NCI-H524 treated with DMSO at 0.1 percent for 48 hours (cell line): ENCODE results near the gene ZFHX3.

ENCODE experiments used
- DNase-seq: peaks from one replicate; lab custom pipeline; 2025; lab: John Stamatoyannopoulos, UW

Gene ZFHX3

DNA sequence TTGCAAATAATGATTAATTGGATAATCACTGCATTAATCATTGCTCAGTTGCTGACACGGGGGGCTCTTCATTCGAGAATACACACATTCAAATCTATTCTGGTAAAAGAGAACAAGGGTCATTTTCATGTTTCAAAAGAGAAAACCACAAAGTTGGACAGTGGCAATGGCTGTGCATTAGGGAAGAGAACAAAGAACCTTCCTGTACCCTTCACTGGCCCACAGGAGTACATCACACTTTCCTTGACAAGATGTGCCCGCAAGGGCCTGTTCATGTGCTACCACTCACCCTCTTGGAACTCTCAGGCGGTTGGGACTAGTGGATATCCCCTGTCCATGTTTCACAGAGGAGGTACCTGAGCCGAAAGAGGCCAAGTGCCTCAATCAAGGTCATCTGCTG, 223.2 kb downstream of the ZFHX3 start:
- no peak for DNase-seq

DNA sequence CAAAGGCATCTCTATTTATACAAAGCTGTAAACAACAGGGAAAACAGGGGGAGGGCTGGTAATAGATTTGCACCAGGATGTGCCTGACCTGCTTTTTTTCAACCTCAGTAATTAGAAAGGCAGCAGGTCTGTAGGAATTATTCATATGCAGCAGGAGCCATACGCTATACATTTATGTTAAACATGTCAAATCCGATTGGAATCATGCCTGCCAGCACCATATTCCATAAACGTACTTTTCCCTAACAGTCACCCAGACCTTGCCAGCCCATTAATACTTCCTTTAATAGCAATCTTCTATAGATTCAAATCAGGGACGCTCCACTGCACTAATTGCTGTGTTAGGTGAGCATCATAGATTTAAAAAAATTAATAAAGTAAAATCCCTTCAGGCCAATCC, 223.9 kb downstream of the ZFHX3 start:
- no peak for DNase-seq

DNA sequence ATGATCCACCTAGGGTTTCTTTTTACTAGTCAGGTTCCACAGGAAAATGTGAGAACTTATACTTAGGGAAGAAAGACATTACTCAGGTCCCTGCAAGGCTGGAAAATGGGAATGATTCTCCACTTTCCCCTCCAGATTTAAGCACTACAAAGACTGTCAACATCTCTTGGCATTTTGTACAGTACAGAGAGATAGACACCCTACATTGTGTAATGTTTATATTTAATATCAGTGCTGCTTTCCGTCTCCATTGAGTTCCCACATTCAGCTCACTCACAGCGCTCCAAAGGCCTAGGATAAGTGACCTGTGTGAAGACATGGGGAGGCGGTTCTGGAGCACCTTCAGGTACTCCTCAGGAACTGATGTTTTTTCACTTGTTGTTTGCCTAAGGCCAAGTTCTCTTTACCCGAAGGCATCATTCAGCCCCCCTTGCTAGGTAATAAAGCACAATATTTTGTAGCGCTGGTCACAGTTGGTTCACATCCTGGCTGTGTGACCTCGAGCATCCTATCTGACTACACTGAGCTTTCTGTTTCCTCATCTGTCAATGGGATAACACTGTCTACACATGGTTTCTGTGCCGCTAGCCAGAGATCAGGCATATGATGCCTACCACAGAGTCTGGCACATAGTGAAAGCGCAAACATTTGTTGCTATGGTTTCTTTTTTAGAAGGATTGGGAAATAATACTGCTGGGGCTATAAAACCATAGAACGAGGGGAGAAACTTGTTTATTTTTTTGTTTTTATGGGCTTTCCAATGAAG, 226.6 kb downstream of the ZFHX3 start:
- DNase-seq = no peak

DNA sequence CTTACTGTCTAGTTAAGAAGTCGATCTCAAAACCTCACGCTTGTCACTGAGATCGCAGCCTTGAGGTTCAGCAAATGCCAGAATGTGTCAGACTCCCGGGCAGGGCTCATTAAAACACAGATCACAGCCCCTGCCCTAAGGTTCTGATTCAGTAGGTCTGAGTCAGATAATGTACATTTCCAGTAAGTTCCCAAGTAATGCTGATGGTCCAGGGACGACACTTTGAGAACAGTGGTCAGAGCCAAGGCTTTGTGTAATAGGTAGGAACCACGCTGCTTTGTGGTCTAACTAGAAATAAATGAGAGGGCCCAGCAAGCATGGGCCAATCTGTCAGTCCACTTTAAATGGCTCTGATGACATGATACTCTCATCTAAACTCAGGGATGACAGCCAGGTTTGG, 228.6 kb downstream of the ZFHX3 start:
- DNase-seq = no peak

DNA sequence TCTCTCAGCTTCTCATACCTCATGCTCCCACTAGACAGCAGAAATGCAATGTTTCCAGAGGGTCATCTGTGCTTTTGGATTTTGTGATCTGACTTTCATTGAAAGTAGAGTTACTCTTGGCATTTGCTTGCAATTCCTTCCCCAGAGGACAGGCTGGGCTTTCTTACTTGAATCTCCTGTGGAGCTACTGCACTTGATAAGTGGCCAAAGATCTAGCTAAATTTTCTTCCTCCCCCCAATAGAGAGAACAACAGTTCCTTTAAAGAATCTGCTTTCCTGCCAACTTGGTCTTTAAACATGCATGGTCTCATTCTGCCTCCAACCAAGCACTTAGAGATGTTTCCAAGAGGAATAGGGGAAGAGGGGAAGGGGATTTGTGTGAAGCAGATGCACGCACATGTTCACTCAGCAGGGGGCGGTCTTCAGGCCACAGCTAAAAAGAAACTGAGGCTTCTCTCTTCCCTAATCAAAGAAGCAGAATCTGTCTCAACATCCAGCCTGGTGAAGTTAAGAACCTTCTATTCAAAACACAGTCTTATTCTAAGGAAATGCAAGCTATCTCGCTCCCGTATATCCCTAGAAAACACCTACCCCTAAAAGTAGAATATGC, 229.6 kb downstream of the ZFHX3 start:
- DNase-seq = no peak

DNA sequence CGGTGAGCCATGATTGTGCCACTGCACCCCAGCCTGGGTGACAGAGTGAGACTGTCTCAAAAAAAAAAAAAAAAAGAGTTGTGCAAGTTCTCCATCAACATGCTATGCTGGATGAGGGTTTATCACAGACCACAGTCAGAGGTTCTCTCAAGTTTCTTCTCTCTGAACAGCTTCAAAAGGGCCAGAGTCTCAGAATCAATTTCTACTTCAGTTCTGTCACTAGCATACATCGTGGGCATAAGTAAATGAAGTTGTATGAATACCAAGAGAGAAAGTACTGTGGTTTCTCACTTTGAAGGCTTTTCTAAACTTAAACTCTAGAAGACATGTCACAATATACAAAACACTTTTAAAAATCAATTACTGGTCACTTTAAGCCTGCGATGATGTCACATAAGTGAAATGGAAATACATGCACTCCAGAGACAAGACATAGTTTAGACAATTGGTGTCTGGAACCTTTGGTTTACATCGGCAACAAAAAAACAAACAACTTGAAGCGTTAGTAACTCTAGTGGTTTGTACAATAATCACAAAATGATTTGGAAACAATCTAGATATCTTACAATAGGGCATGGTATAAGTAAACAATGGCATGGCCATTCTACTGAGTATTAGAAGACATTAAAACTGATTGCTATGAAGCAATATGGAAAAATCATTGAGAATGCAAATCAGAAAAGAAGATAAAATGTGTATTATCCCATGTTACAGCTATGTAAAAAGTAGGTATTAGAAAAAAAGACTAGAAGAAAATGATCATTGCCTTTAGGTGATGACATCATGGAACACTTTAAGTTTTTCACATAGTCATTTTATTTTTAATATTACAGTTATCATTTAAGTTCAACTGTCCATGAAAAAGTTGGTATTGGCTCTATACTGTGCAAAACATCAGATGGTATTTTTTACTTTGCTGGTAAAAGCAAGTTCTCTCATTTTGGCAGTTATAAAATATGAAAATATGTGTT, 232.3 kb downstream of the ZFHX3 start:
- no peak for DNase-seq

DNA sequence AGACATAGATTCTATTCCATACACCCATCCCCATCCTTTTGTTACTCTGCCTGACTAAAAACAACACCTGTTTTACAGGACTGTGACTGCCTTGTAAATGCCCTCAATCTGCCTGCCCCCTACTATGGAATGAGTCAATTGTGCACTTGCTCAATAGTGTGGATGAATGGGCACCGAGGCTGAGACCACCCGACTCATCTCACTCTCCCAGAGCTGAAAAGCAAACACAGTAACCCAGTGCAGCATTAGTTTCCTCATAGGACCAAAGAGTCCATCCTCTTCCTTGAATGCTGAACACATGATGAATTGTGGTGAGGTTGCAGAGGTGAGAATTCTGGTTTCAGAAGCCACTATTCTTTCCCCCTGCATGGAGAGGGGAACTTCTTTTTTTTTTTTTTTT, 233.7 kb downstream of the ZFHX3 start:
- no peak for DNase-seq

DNA sequence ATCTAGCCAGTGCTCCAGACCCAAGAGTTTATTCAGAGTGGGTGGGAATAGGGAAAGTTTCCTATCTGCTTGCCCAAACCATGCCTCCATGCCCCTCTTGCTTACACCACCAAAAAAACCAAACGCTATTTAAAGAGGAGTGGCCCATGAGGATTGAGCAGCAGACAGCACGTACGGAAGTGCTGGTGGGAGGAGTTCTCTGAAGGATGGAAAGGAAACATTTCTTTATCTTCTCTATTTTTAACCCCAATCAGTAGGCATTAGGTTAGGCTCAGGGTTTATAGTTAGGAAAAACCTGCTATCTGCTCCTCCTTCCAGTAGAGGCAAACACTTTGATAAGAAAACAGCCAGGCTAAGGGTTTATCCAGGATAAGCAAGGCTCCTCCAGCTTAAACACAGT, 235.3 kb downstream of the ZFHX3 start:
- DNase-seq = no peak

DNA sequence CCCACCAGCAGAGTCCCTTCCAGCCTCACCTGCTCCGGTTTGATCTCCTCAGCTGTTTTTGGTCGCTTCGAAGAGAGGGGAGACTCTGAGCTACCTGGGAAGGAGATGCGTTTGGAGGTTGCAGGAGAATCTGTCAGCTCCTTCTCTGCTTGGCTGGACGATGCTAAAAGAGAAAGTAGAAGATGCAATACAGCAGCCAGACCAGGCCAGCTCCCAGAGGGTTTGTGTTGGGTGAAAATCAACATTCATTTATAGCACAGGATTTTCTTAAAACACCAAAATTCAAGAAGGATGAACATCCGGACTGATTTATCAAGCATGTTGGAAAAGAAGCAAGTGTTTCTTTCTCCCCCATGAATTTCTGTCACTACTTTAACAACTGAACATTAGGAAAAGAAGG, 236.1 kb downstream of the ZFHX3 start:
- DNase-seq = no peak

DNA sequence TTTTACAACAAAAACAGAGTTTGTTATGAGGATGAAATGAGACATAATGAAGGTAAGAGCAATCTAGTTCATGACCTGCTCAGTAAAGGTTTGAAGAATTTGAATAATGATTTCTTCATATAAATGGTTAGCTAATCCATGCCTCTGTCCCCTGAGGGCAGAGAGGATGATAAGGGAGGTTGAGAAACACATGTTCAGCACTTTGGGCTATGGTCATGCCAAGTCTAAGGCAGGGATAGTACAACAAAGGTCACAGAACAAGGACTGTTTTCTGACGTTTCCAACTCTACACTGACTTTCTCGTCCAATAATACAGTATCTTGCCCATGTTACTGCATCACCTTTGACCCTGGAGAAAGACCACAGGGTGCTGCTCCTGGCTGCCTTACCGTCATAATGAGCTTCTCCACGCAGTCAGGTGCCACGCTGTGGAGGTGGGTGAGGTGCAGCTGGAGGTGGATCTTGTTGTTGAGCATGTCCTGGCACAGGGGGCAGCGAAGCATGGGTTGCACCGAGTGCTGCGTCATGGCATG, 236.7 kb downstream of the ZFHX3 start:
- no peak for DNase-seq

DNA sequence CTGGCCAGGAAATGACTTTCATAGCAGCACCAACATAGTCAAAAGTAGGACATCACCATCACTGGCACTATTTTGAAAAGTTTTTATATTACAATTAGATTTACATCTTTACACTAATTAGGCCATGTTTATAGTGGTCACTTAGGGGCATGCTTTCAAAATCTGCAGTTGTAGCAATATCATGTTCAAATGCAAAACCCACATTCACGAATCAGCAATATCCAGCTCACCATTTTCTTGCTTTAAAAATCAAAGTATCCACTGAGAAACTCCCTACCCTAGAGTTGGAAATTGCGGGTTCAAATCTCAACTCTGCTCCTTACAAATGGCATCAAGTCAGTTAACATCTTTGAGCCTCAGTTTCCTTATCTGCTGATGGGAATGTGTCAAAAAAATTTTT, 237.4 kb downstream of the ZFHX3 start:
- no peak for DNase-seq

DNA sequence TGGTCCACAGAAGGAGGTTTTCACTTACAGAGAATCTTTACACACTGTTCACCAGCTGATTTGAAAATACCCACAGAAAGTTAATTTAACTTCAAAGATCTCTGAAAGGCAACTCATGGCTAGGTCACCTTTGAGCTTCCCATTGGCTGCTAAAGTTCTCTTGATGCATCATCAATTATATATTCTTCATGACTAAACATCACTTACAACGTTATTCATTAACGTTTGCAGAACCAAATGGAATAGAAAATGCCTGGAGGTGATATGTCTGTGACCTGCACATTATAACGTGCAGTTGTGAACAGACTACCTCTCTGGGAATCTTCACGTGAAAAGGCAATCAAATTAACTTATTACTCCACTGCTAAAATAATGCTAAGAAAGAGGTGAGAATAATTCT, 238.5 kb downstream of the ZFHX3 start:
- DNase-seq = no peak

DNA sequence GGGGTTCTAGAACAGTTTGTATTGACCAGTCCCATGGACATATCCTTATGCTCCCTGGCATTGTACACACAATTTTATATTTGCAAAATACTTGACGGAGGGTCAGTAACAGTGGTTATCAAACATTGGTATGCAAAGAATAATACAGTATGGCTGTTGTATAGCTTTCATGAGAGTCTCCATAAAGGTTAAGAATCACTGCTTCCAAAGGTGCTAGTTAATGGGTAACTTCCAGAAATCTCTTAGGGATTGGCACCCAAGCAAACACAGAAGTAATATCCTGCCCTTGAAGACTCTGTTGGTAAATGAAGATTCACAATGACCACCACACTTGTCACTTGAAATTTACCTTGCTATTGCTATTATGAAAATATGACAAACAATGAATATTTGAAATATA, 239.2 kb downstream of the ZFHX3 start:
- no peak for DNase-seq

DNA sequence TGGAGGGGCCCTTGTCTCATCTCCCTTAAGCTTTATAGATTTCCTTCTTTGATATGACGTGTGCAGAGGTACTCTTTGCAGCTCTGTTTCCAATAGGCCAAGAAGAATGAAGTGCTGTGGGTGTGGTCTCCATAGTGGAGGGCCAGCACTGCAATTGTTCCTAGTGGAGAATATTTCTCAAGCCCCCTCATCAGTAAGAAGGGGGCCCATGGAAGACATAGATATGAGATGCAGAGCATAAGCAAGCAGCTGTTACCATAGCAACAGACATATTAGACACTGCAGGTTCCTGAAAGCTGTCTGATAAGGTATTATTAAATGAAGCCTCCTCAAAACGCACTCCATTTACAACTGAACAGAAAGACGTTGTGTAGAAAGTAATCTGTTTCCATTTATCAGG, 240.7 kb downstream of the ZFHX3 start:
- DNase-seq = no peak

DNA sequence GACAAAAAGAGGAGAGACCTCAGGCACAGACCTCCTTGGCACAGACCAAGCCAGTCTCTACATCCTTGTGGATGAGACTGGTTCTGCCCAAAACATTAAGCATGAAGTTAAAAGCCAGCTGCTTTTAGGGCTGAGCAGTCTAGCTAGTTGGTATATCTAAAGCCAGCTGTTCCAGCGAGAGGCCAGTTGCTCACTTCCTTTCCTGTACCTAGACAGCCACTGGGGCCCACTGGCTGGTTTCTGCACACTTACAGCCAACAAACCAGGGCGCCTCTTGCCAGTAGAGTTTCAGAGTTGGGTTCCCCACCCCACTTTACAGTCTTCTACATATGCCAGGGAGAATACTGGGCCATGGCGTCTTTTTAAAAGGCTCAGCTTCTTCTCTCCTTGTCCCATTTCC, 242.4 kb downstream of the ZFHX3 start:
- no peak for DNase-seq

DNA sequence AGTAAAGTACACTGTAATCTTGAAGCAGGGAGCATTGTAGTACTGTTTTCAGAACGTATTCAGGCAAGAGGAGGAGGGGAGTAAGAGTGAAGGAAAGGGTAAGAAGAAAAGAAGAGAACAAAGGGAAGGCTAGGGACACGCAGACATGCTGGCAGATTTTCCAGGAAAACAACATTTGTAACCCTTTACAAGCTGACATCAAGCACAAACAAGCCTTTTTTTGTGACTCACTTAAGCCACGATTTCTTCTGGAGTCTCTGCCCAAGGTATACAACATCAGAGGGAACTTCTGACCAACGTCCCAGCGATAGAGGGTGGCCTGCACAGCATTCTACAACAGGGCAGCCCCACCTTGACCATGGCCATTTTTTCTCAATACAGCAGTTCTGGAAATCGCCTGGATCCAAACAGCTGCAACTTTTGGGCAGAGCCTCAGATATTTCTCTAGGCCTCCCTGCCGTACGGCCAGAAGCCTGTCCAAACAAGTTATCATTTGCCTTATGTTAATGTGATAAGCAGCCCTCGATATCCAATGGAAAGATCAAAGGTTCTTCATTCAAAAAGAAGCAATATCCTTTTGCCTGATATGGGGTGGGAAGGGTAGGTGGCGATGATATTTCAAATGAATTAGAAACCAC, 247.3 kb downstream of the ZFHX3 start:
- DNase-seq = no peak

DNA sequence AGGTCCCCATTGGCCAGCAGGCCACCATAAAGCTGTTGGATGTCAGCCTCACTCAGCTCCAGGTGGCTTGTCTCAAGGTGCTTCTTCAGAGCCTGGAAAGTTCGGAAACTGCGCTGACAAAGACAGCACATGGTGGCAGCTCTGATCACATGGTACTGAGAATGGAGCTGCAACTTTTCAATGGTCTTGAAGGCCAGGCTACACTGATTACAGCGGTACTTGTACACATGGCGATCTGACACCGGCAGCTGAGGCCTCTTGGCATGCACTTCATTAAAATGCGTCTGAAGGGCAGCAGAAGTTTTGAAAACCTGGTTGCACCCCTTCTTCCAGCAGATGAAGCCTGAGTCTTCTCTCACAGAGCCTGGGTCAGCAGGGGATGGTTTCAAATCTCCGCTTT, 249.7 kb downstream of the ZFHX3 start:
- no peak for DNase-seq

DNA sequence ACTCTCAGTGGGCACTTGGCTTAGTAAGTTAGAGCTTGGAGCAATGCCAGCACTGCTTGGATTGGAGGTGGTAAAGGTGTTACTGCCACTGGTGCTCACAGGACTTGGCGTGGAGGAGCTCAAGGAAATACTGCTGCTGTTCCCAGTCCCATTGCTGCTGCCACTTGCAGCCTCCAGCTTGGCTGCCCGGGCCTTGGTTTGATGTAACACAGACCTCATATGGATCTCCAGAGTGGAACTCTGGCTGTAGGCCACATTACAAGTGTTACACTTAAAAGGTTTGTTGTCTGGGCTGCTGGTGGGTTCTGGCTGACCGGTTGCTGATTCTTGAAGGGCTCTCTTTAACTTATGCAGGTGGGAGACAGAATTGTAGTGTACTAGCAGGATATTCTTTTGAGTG, 250.3 kb downstream of the ZFHX3 start:
- DNase-seq = no peak

DNA sequence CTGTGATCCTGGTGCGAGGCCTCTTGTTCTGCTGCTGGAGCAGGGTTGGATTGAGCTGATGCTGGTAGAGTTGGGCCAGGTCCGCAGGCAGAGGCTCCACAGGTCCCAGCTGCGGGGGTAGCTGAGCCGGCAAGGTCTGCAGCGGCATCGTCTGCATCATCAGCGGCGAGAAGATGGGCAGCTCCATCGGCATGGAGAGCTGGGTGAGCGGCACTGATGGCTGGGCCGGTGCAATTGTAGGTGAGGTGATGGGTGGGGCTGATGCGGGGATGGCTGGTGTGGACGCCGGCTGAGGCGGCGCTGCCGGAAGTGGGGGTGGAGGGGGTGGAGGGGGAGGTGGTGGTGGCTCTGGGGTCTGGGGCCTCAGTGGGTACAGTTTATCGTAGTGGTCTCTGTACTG, 251.7 kb downstream of the ZFHX3 start:
- DNase-seq = no peak

DNA sequence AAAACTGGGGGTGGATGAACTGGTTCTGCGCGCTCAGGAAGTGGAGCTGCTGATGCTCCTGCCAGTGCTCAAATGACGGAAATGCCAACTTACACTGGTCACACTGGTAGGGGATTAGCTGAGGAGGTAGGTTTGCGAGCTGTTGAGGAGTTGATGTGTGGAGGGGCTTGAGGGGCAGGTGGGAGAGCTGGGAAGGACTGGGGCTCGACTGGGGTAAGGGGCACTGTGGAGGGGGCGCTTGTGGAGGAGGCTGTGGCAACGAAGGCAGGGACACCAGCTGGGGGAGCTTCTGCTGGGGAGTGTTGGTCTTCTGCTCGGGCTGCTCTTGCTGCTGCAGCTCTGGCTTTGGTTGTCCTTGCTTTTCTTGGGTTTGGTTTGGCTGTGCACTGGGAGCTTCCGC, 252.9 kb downstream of the ZFHX3 start:
- DNase-seq = no peak

DNA sequence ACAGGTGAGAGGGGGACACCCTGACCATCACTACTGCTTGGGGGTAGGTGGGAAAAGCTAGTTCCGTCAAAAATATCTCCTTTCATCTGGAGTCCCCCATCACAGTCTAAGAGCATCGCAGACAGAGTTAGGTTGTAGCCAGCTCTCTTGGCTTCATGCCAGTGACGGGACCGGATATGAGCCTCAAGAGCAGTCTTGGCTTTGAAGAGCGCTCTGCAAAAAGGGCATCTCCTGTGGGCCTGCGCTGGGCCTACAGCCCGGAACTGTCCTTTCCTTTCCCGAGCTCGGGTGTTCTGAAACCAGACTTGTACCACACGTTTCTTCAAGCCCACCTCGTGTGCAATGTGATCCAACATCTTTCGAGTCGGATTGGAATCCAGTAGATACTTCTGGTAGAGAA, 253.6 kb downstream of the ZFHX3 start:
- DNase-seq = no peak

DNA sequence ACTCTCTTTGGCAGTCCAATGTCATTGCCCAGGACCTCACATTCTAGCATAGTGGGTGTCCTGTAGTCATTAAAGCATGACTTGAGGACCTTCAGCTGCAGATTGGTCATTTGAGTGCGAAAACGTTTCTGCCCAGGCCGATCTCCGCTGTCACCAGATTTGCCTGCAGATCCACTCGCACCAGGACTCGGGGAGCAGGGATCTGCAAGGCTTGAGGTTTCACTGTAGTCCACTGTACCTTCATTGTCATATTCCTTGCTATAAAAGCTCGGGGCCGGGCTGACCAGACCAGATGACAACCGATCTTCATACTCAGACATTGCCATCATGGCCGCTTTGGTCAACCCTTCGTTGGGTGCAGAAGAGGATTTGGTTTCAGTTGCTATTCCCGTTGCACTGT, 254.2 kb downstream of the ZFHX3 start:
- no peak for DNase-seq
